SU-DHL-6 (cell line): ENCODE results near the gene RBM26.

Source experiments
- H2AFZ ChIP-seq: fragments of 200-600 bp; sonication (generic); 2 replicates; pipeline ENCODE4 v1.6.1; 2014; ENCODE audit warnings: low read depth, mild to moderate bottlenecking, moderate library complexity, mixed read lengths, antibody characterized with exemption, low read length; ENCODE audit not compliant: severe bottlenecking
- H3F3A ChIP-seq: fragments of 200-600 bp; shearing (Covaris generic); 2 replicates; pipeline ENCODE4 v1.6.0; 2016; ENCODE audit warnings: antibody characterized with exemption, mild to moderate bottlenecking; ENCODE audit not compliant: insufficient read depth
- H3K27ac ChIP-seq: fragments of 200-600 bp; sonication (generic); 2 replicates; pipeline ENCODE4 v1.5.1; 2016; ENCODE audit warnings: low read depth, mild to moderate bottlenecking, low read length, moderate library complexity, mixed read lengths
- H3K27me3 ChIP-seq: fragments of 200-600 bp; sonication (generic), shearing (Covaris generic); 2 replicates; pipeline ENCODE4 v1.6.0; 2014; ENCODE audit warnings: mild to moderate bottlenecking, low read length
- H3K36me3 ChIP-seq: fragments of 200-600 bp; sonication (generic); 2 replicates; pipeline ENCODE4 v1.6.1; 2014; ENCODE audit warnings: mild to moderate bottlenecking, low read length, mixed read lengths
- H3K4me2 ChIP-seq: fragments of 300-600, 200-600 bp; shearing (Covaris generic), sonication (generic); 2 replicates; pipeline ENCODE4 v1.6.0; 2014; ENCODE audit warnings: low read length, low read depth, mild to moderate bottlenecking; ENCODE audit not compliant: poor library complexity, severe bottlenecking
- H3K4me3 ChIP-seq: fragments of 200-600 bp; sonication (generic); 2 replicates; pipeline ENCODE4 v1.5.1; 2014; ENCODE audit warnings: antibody characterized with exemption, low read length, mild to moderate bottlenecking, mixed read lengths; ENCODE audit not compliant: insufficient read depth, poor library complexity, severe bottlenecking
- H3K79me2 ChIP-seq: fragments of 200-600 bp; sonication (generic); 2 replicates; pipeline ENCODE4 v1.6.1; 2014; ENCODE audit warnings: mild to moderate bottlenecking, low read length, moderate library complexity; ENCODE audit not compliant: insufficient read depth
- H3K9ac ChIP-seq: fragments of 200-600 bp; sonication (generic); 2 replicates; pipeline ENCODE4 v1.7.0; 2014; ENCODE audit warnings: mild to moderate bottlenecking, low read length
- H3K9me2 ChIP-seq: fragments of 200-600 bp; sonication (generic); replicated peaks from 2 replicates; pipeline ENCODE4 v1.6.1; 2014; ENCODE audit warnings: low read length; ENCODE audit not compliant: insufficient read depth
- H3K9me3 ChIP-seq: fragments of 200-600 bp; sonication (generic); 2 replicates; pipeline ENCODE4 v1.6.1; 2014; ENCODE audit warnings: low read length, mixed read lengths; ENCODE audit not compliant: insufficient read depth
- H4K20me1 ChIP-seq: fragments of 200-600 bp; sonication (generic); 2 replicates; pipeline ENCODE4 v1.6.1; 2014; ENCODE audit warnings: low read depth, mild to moderate bottlenecking, antibody characterized with exemption, low read length, moderate library complexity, mixed read lengths
- EZH2phosphoT487 ChIP-seq: fragments of 200-600 bp; sonication (generic), shearing (Covaris generic); conservative IDR thresholded peaks from 2 replicates; pipeline ENCODE4 v1.6.1; 2018; ENCODE audit warnings: mild to moderate bottlenecking, antibody characterized with exemption, low read length, moderate library complexity, mixed read lengths
- TF ChIP-seq, protein P1 (sequence below): fragments of 200-600 bp; sonication (generic); IDR thresholded peaks from one replicate; pipeline ENCODE4 v1.5.1; 2017; ENCODE audit warnings: antibody characterized with exemption, mild to moderate bottlenecking, low read length, moderate library complexity; ENCODE audit not compliant: insufficient read depth, poor library complexity, severe bottlenecking

The RBM26 gene

DNA sequence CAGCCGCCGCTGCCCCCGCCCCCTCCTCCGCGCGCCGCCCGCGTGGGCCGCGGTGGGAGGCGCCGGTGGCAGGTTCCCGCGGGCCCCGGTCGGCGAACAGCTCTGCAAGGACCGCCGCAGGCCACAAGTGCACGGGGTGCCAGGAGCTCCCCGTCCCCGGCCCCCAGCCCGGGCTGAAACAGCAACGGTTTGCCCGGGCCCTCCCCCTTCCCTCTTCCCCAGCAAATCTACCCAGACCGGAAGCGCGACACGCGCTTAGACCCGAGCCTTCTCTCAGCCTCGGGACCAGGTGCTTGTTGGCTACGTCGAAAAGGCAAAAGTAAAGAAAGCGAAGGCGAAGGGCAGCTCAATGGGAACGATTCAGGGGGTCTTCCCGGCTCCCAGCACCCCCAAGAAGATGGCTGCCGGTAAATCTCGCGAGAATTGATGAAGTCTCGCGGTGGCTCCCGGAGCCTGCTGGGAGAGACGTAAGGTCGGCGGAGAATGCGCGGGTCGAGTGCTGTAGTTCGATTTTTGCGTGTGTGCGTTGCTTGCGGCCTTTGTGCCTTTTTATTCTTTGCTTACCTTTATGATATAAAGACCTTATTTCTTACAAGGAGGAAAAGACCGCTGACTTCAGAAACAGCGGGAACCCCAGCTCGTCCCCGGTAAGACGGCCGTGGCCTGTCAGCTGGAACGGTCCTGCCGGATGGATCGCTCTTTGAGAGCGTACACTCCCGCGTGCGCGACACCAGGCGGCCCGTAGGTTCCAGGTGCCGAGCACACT is at the start of gene RBM26:
RBM26 (minus strand) TSS at position 425 of the 766 bp plus-strand sequence. CDS start 481 bp downstream, outside the sequence.
- H4K20me1 ChIP-seq, result peaks cover 23% of the 10 kb centered on the region
- H2AFZ ChIP-seq, result peak within 1 kb of the TSS; percentile 82
- H3K4me3 ChIP-seq, result peak within 1 kb of the TSS; percentile 72
- TF ChIP-seq, protein P1, sequence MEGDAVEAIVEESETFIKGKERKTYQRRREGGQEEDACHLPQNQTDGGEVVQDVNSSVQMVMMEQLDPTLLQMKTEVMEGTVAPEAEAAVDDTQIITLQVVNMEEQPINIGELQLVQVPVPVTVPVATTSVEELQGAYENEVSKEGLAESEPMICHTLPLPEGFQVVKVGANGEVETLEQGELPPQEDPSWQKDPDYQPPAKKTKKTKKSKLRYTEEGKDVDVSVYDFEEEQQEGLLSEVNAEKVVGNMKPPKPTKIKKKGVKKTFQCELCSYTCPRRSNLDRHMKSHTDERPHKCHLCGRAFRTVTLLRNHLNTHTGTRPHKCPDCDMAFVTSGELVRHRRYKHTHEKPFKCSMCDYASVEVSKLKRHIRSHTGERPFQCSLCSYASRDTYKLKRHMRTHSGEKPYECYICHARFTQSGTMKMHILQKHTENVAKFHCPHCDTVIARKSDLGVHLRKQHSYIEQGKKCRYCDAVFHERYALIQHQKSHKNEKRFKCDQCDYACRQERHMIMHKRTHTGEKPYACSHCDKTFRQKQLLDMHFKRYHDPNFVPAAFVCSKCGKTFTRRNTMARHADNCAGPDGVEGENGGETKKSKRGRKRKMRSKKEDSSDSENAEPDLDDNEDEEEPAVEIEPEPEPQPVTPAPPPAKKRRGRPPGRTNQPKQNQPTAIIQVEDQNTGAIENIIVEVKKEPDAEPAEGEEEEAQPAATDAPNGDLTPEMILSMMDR, result no peak
- no peak for TF ChIP-seq EZH2phosphoT487
- H3K27me3 ChIP-seq, result no peaks in the 10 kb centered on the region
- no peaks in the 10 kb centered on the region for H3K9me3 ChIP-seq
- no peaks in the 10 kb centered on the region for H3K9me2 ChIP-seq
- peak within 1 kb of the TSS; percentile 90 for H3K27ac ChIP-seq
- peak within 1 kb of the TSS; percentile 97 for H3K4me2 ChIP-seq
- peak within 1 kb of the TSS; percentile 96 for H3K9ac ChIP-seq
- peaks cover 6% of the 10 kb centered on the region for H3K36me3 ChIP-seq
- peaks cover 26% of the 10 kb centered on the region for H3F3A ChIP-seq
- peaks cover 66% of the 10 kb centered on the region for H3K79me2 ChIP-seq

DNA sequence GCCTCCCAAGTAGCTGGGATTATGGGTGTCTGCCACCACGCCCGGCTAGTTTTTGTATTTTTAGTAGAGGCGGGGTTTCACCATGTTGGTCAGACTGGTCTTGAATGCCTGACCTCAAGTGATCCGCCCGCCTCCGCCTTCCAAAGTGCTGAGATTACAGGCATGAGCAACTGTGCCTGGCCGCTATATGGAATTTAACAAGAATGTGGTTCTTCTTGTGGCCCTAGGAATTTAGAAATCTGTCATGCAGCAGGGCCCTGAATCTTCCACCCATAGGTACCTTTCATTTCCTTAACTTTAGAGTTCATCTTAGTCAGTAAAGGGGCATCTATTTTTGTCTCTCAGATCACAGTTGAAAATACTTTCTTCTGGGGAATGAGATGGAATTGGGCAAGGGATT is 49.3 kb upstream of the RBM26 start:
- no peak overlapping the region for H3K4me2 ChIP-seq
- no peak overlapping the region for H2AFZ ChIP-seq
- H3K79me2 ChIP-seq, result no peaks in the 10 kb centered on the region
- no peak overlapping the region for H3K27ac ChIP-seq
- no peak for TF ChIP-seq EZH2phosphoT487
- no peaks in the 10 kb centered on the region for H3K36me3 ChIP-seq
- no peaks in the 10 kb centered on the region for H3K9me2 ChIP-seq
- H3K9me3 ChIP-seq, result no peaks in the 10 kb centered on the region
- H3K9ac ChIP-seq, result no peak overlapping the region
- H3K4me3 ChIP-seq, result no peak overlapping the region
- H3F3A ChIP-seq, result no peaks in the 10 kb centered on the region
- no peaks in the 10 kb centered on the region for H4K20me1 ChIP-seq
- H3K27me3 ChIP-seq, result no peaks in the 10 kb centered on the region

DNA sequence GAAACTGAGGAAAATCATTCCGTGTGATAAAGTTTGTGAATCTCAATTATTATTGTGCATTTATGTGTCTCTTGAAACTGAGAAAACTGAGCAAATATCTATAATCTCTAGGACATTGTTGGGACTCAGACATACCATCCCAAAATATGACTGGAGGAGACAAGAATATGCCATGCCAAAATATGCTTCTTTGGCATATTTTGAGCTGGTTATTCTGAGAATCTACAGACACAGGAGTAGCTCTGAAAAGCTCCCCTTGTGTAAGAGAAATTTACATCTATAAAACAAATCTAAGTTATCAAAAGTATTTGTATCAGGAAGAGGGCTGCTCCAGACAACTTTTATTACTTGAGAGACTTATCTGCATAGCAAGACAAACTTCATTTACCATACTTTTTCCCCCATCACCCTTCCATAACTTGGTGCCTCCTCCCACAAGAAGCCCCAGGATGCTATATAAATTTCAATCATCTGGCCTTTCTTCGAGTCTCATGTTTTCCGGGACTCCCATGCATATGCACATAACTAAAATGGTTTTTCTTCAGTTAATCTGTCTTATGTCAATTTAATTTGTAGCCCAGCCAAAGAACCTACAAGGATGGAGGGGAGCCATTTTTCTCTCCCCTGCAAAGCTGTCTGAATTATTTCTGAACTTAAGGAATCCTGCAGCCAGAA is 46.3 kb upstream of the RBM26 start:
- Histone ChIP-seq H3F3A (no peaks in the 10 kb centered on the region), H3K4me2 (no peak overlapping the region), H2AFZ (no peak overlapping the region), H3K27ac (no peak overlapping the region), H3K9me3 (no peaks in the 10 kb centered on the region), H3K9me2 (no peaks in the 10 kb centered on the region), H4K20me1 (no peaks in the 10 kb centered on the region), H3K27me3 (no peaks in the 10 kb centered on the region), H3K36me3 (no peaks in the 10 kb centered on the region), H3K4me3 (no peak overlapping the region), H3K9ac (no peak overlapping the region), H3K79me2 (no peaks in the 10 kb centered on the region)
- TF ChIP-seq, protein P1, result no peak
- no peak for TF ChIP-seq EZH2phosphoT487

DNA sequence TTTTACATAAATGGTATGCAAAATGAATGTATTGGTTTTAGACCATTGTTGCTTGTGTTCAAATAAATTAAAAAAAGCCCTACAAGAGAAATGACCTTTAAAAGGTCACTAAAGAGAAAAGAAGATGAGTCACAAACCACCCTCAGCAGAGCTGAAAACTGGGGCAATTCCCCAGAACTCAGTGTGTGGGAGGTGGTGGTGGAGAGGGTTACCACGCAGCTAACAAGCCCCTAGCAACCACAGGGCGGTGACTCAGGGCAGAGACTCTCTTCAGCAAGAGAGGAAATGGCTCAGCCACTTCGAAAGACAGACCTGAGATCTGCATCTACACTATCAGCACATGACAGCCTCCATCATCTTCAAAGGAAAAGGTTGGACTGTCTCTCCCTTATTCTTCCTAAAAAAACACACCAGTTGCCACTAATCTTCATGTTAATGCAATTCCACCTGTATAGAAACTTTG is 45.5 kb upstream of the RBM26 start:
- no peak overlapping the region for H3K4me2 ChIP-seq
- H3K9me2 ChIP-seq, result no peaks in the 10 kb centered on the region
- H3K27ac ChIP-seq, result no peak overlapping the region
- H3K36me3 ChIP-seq, result no peaks in the 10 kb centered on the region
- H3K79me2 ChIP-seq, result no peaks in the 10 kb centered on the region
- no peak overlapping the region for H2AFZ ChIP-seq
- no peaks in the 10 kb centered on the region for H3K27me3 ChIP-seq
- no peaks in the 10 kb centered on the region for H3F3A ChIP-seq
- H3K4me3 ChIP-seq, result no peak overlapping the region
- no peaks in the 10 kb centered on the region for H3K9me3 ChIP-seq
- TF ChIP-seq, protein P1, result no peak
- no peak for TF ChIP-seq EZH2phosphoT487
- H4K20me1 ChIP-seq, result no peaks in the 10 kb centered on the region
- H3K9ac ChIP-seq, result no peak overlapping the region
